ENCODE data around the gene TTC3. TPM values are rescaled to one million over a fixed set of nuclear protein-coding genes. Genes with fewer than 3 reads are reported as not detected.

Gene TTC3
- total and polyA plus RNA-seq, 10 of the 15 experiments (the other 5 are each of a cell fraction or from before 2014, with no cell fraction given), result 23.1 to 94.9 (median 72.7) TPM

- TF ChIP-seq SMC3 (IDR thresholded peaks at IDR 0.05; ENCODE audit: borderline replicate concordance, low read length) (no peak), POLR2A (IDR thresholded peaks at IDR 0.05; ENCODE audit: low read depth, low read length) (no peak), ATF2 (IDR thresholded peaks at IDR 0.05; ENCODE audit: low read length) (no peak), ZNF274 (IDR thresholded peaks at IDR 0.05; ENCODE audit: insufficient read depth, insufficient read length) (no peak), PML (IDR thresholded peaks at IDR 0.05; ENCODE audit: low read length) (no peak), SP1 (IDR thresholded peaks at IDR 0.05; ENCODE audit: low read depth, low read length) (no peak), TCF12 (IDR thresholded peaks at IDR 0.05; ENCODE audit: low read depth, low read length) (no peak), CBX3 (IDR thresholded peaks at IDR 0.05; ENCODE audit: borderline replicate concordance, low read depth) (no peak), MEF2A (IDR thresholded peaks at IDR 0.05; ENCODE audit: insufficient read depth, low read depth, low read length) (peak; percentile 62; the same call in 1 of the 2 replicates), JUNB (IDR thresholded peaks at IDR 0.05) (0 out of 2 replicates have a peak, but pooled peaks have one; percentile 37), BCL11A (IDR thresholded peaks at IDR 0.05; ENCODE audit: low read depth, low read length) (0 out of 2 replicates have a peak, but pooled peaks have one; percentile 29), WRNIP1 (IDR thresholded peaks at IDR 0.05; ENCODE audit: borderline replicate concordance, low read depth, low read length) (no peak), ETV6 (conservative IDR thresholded peaks at IDR 0.05 in 1 of 2, IDR thresholded peaks at IDR 0.05 in 1 of 2; ENCODE audit: borderline replicate concordance in 1 of 2, low read depth in 1 of 2) (peak in 1 of 2 experiments; percentile 70; a peak in 2 of 4 replicates), NFYB (IDR thresholded peaks at IDR 0.05; ENCODE audit: insufficient read depth, low read depth, low read length) (no peak), EED (IDR thresholded peaks at IDR 0.05; ENCODE audit: low read depth) (peak; percentile 94)
- TF ChIP-seq, protein P1, sequence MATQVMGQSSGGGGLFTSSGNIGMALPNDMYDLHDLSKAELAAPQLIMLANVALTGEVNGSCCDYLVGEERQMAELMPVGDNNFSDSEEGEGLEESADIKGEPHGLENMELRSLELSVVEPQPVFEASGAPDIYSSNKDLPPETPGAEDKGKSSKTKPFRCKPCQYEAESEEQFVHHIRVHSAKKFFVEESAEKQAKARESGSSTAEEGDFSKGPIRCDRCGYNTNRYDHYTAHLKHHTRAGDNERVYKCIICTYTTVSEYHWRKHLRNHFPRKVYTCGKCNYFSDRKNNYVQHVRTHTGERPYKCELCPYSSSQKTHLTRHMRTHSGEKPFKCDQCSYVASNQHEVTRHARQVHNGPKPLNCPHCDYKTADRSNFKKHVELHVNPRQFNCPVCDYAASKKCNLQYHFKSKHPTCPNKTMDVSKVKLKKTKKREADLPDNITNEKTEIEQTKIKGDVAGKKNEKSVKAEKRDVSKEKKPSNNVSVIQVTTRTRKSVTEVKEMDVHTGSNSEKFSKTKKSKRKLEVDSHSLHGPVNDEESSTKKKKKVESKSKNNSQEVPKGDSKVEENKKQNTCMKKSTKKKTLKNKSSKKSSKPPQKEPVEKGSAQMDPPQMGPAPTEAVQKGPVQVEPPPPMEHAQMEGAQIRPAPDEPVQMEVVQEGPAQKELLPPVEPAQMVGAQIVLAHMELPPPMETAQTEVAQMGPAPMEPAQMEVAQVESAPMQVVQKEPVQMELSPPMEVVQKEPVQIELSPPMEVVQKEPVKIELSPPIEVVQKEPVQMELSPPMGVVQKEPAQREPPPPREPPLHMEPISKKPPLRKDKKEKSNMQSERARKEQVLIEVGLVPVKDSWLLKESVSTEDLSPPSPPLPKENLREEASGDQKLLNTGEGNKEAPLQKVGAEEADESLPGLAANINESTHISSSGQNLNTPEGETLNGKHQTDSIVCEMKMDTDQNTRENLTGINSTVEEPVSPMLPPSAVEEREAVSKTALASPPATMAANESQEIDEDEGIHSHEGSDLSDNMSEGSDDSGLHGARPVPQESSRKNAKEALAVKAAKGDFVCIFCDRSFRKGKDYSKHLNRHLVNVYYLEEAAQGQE (IDR thresholded peaks at IDR 0.05; ENCODE audit: low read depth, low read length), result no peak
- TF ChIP-seq, protein P2, sequence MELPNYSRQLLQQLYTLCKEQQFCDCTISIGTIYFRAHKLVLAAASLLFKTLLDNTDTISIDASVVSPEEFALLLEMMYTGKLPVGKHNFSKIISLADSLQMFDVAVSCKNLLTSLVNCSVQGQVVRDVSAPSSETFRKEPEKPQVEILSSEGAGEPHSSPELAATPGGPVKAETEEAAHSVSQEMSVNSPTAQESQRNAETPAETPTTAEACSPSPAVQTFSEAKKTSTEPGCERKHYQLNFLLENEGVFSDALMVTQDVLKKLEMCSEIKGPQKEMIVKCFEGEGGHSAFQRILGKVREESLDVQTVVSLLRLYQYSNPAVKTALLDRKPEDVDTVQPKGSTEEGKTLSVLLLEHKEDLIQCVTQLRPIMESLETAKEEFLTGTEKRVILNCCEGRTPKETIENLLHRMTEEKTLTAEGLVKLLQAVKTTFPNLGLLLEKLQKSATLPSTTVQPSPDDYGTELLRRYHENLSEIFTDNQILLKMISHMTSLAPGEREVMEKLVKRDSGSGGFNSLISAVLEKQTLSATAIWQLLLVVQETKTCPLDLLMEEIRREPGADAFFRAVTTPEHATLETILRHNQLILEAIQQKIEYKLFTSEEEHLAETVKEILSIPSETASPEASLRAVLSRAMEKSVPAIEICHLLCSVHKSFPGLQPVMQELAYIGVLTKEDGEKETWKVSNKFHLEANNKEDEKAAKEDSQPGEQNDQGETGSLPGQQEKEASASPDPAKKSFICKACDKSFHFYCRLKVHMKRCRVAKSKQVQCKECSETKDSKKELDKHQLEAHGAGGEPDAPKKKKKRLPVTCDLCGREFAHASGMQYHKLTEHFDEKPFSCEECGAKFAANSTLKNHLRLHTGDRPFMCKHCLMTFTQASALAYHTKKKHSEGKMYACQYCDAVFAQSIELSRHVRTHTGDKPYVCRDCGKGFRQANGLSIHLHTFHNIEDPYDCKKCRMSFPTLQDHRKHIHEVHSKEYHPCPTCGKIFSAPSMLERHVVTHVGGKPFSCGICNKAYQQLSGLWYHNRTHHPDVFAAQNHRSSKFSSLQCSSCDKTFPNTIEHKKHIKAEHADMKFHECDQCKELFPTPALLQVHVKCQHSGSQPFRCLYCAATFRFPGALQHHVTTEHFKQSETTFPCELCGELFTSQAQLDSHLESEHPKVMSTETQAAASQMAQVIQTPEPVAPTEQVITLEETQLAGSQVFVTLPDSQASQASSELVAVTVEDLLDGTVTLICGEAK (IDR thresholded peaks at IDR 0.05; ENCODE audit: borderline replicate concordance), result no peak
- TF ChIP-seq, protein P3, sequence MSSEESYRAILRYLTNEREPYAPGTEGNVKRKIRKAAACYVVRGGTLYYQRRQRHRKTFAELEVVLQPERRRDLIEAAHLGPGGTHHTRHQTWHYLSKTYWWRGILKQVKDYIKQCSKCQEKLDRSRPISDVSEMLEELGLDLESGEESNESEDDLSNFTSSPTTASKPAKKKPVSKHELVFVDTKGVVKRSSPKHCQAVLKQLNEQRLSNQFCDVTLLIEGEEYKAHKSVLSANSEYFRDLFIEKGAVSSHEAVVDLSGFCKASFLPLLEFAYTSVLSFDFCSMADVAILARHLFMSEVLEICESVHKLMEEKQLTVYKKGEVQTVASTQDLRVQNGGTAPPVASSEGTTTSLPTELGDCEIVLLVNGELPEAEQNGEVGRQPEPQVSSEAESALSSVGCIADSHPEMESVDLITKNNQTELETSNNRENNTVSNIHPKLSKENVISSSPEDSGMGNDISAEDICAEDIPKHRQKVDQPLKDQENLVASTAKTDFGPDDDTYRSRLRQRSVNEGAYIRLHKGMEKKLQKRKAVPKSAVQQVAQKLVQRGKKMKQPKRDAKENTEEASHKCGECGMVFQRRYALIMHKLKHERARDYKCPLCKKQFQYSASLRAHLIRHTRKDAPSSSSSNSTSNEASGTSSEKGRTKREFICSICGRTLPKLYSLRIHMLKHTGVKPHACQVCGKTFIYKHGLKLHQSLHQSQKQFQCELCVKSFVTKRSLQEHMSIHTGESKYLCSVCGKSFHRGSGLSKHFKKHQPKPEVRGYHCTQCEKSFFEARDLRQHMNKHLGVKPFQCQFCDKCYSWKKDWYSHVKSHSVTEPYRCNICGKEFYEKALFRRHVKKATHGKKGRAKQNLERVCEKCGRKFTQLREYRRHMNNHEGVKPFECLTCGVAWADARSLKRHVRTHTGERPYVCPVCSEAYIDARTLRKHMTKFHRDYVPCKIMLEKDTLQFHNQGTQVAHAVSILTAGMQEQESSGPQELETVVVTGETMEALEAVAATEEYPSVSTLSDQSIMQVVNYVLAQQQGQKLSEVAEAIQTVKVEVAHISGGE (CRISPR knock-in tag; IDR thresholded peaks at IDR 0.05), result no peak
These were observed 159.4 kb downstream of the TTC3 start (continued) for GRCh38 chr21:37232274-37233018.

All from GM12878 (cell line).